Ovary (tissue), 9 donors: ENCODE measurements around the gene DPEP3. TPM values are rescaled to one million over a fixed set of nuclear protein-coding genes. Genes with fewer than 3 reads are reported as not detected.

ENCODE experiments used
- DNase-seq, 5 donors: peaks; one replicate each; pipeline ENCODE4 v3.0.0-alpha.2; 2019 to 2020
- H3K27ac ChIP-seq, 2 donors: fragments of 200-600 bp; one replicate each; pipeline versions ENCODE4 v1.5.1 to v1.8.0; 2019 to 2022
- H3K27me3 ChIP-seq: fragments of 200-600 bp; one replicate; pipeline ENCODE4 v1.8.0; 2022
- H3K36me3 ChIP-seq: fragments of 200-600 bp; sonication (generic); one replicate; pipeline ENCODE4 v1.5.1; 2019
- H3K4me1 ChIP-seq: one replicate; pipeline ENCODE4 v1.8.1; 2013; ENCODE audit warnings: mild to moderate bottlenecking, moderate library complexity; ENCODE audit not compliant: insufficient read depth
- H3K4me3 ChIP-seq: fragments of 200-600 bp; sonication (generic); one replicate; pipeline ENCODE4 v1.5.1; 2017
- H3K9me3 ChIP-seq, 2 donors: fragments of 200-600 bp in 1 of 2; sonication (generic) in 1 of 2; one replicate each; pipeline versions ENCODE4 v1.5.1 to v1.8.1; 2013 to 2019; ENCODE audit warnings: mild to moderate bottlenecking in 1 of 2, moderate library complexity in 1 of 2
- CTCF ChIP-seq, 3 donors: fragments of 450-650 bp in 2 of 3; fragments of 200-600 bp in 1 of 3; IDR thresholded peaks; one replicate each; pipeline versions ENCODE4 v1.5.1 to v1.8.0; 2016 to 2022; ENCODE audit warnings: antibody characterized with exemption in 3 of 3, mild to moderate bottlenecking in 1 of 3
- EP300 ChIP-seq: sonication (generic); formaldehyde crosslinking; IDR thresholded peaks from one replicate; pipeline ENCODE4 v1.6.1; 2017; ENCODE audit warnings: antibody characterized with exemption
- POLR2A ChIP-seq: fragments of 450-650 bp; IDR thresholded peaks from one replicate; pipeline ENCODE4 v1.6.1; 2017; ENCODE audit warnings: antibody characterized with exemption, mild to moderate bottlenecking, moderate library complexity
- WGBS, 3 donors: extraction: QIAGEN DNeasy Blood & Tissue Kit in 1 of 3; methylation state at CpG; one replicate each; pipeline versions ENCODE4 v1.1.5 to v1.1.7; 2013 to 2017; 5-methylcytosine and 5-hydroxymethylcytosine counted together
- intact Hi-C, 4 donors: fragments of 100-400 bp; cut with DNase I; formaldehyde crosslinking; loops; one replicate each; pipeline versions ENCODE4 v1.11.0 to v1.15.1; 2022 to 2023
- polyA plus RNA-seq, 2 donors: library from polyadenylated mRNA; stranded (reverse); fragments of 200-250 nt in 1 of 2; fragments of 350-450 nt in 1 of 2; fragmentation: Illumina TruSeq in 1 of 2; extraction: RNeasy Lipid Tissue Mini Kit (QIAGEN cat#74804) in 1 of 2; gene quantifications; one replicate each; pipeline ENCODE4 v1.2.3, GENCODE V29; 2013 to 2014
- small RNA-seq: library from RNA; depleted of rRNA; stranded (forward); fragments of <200 nt; gene quantifications from one replicate; pipeline ENCODE3, GENCODE V24; 2016
- total RNA-seq, 7 donors: library from RNA; depleted of rRNA in 2 of 7; stranded (reverse); fragments of >200 nt in 2 of 7; fragmentation: NEBNext Ultra II Directional in 3 of 7; extraction: Animal tissue kit (Norgen Biotek cat#: 25700) in 3 of 7; gene quantifications; one replicate each; pipeline versions ENCODE4 v1.1.0 to v1.2.4, GENCODE V29; 2016 to 2023
- donor health status: DM: no; HTN: no; CAD: no; lungs with moderate emphysema.
- donor health status: DM: no; HTN: no; CAD: no.
- donor health status: Bipolar disorder and iron deficiency.
- donor health status: DM: yes; HTN: yes; CAD: no.
- donor health status: DM: no; HTN: no; CAD: no.
- donor health status: DM: yes; HTN: yes; CAD: no.

The DPEP3 gene
- total and polyA plus RNA-seq, 9 donors, result 0.05 to 0.23 TPM; not detected in 7

- Histone ChIP-seq H3K4me3 (no peak overlapping the region), H3K27me3 (no peaks in the 10 kb centered on the region), H3K9me3 (no peaks in the 10 kb centered on the region), H3K36me3 (no peaks in the 10 kb centered on the region), H3K4me1 (peaks cover 7% of the 10 kb centered on the region), H3K27ac (no peak overlapping the region)
- intact Hi-C loops, result loop anchor here in 3 of 4 donors (5.0 kb wide), 3 partner anchors 45 to 405 kb away; partner anchors contain the start of gene NRN1L (in 3 of the 3)
- no peak for TF ChIP-seq EP300
- TF ChIP-seq POLR2A, result no peak
- no peak for TF ChIP-seq CTCF (IDR thresholded peaks at IDR 0.05)
- no peak for DNase-seq
- 86 to 89% (median 88%) methylated on average over 22 of the region's 22 CpGs for WGBS, 3 donors
Observed at GRCh38 chr16:67927131-67927941, 53.0 kb downstream of the DPEP3 start.

GRCh38 chr16:67926181-67926750 is 54.0 kb downstream of the DPEP3 start:
- H3K4me3 ChIP-seq, result no peak overlapping the region
- TF ChIP-seq CTCF (IDR thresholded peaks at IDR 0.05), result no peak
- no peak for TF ChIP-seq POLR2A
- TF ChIP-seq EP300, result no peak
- no peaks in the 10 kb centered on the region for H3K36me3 ChIP-seq
- no peak overlapping the region for H3K27ac ChIP-seq
- 59 to 63% (median 62%) methylated on average over 13 of the region's 13 CpGs for WGBS, 3 donors
- DNase-seq, result no peak
- no peaks in the 10 kb centered on the region for H3K9me3 ChIP-seq
- H3K27me3 ChIP-seq, result no peaks in the 10 kb centered on the region
- peaks cover 2% of the 10 kb centered on the region for H3K4me1 ChIP-seq
- intact Hi-C loops, result loop anchor here in 3 of 4 donors (5.0 kb wide), 3 partner anchors 44 to 404 kb away; partner anchors contain the start of gene NRN1L (in 3 of the 3)

Small RNAs within 50 kb of the gene (small RNA-seq; reads per million reads assigned to genes)
- not detected for gene RNU6-359P

Other genes with a start within 250 kb of the DPEP3 start
- gene RANBP10, start 173.9 kb downstream of the DPEP3 start, total RNA-seq, result 10 to 100 TPM in 6 of 7 donors, 1 to 10 TPM in 1; 8.3 to 19.6 (median 17.1) TPM
- gene RANBP10, start 173.9 kb downstream of the DPEP3 start, polyA plus RNA-seq, result 10 to 100 TPM; 13.0 to 15.5 TPM
- 10 to 100 TPM in 1 of 7 donors, 1 to 10 TPM in 6; 2.4 to 13.1 (median 3.2) TPM for gene TSNAXIP1, start 173.6 kb downstream of the DPEP3 start, total RNA-seq
- gene TSNAXIP1, start 173.6 kb downstream of the DPEP3 start, polyA plus RNA-seq, result 1 to 10 TPM; 2.7 to 3.7 TPM
- 10 to 100 TPM; 31.0 to 59.7 (median 46.6) TPM for gene THAP11, start 138.2 kb downstream of the DPEP3 start, total RNA-seq
- 10 to 100 TPM; 17.3 to 30.6 TPM for gene THAP11, start 138.2 kb downstream of the DPEP3 start, polyA plus RNA-seq
- gene NUTF2, start 133.6 kb downstream of the DPEP3 start, total RNA-seq, result 10 to 100 TPM; 35.9 to 98.1 (median 67.8) TPM
- gene NUTF2, start 133.6 kb downstream of the DPEP3 start, polyA plus RNA-seq, result 100 to 1,000 TPM in 1 of 2 donors, 10 to 100 TPM in 1; 67.6 to 105 TPM
- 10 to 100 TPM; 35.8 to 44.9 (median 42.0) TPM for gene CENPT, start 132.8 kb downstream of the DPEP3 start, total RNA-seq
- gene CENPT, start 132.8 kb downstream of the DPEP3 start, polyA plus RNA-seq, result 10 to 100 TPM; 18.4 to 57.4 TPM
- gene EDC4, start 107.4 kb downstream of the DPEP3 start, total RNA-seq, result 10 to 100 TPM; 34.7 to 65.3 (median 54.0) TPM
- gene EDC4, start 107.4 kb downstream of the DPEP3 start, polyA plus RNA-seq, result 10 to 100 TPM; 29.8 to 37.9 TPM
- 1 to 10 TPM in 6 of 7 donors, under 1 TPM in 1; 0.95 to 3.9 (median 2.5) TPM for gene NRN1L, start 95.6 kb downstream of the DPEP3 start, total RNA-seq
- 1 to 10 TPM in 1 of 2 donors, not detected in 1; 4.7 TPM for gene NRN1L, start 95.6 kb downstream of the DPEP3 start, polyA plus RNA-seq
- gene PSKH1, start 87.2 kb downstream of the DPEP3 start, total RNA-seq, result 10 to 100 TPM; 13.6 to 38.9 (median 31.6) TPM
- gene PSKH1, start 87.2 kb downstream of the DPEP3 start, polyA plus RNA-seq, result 10 to 100 TPM in 1 of 2 donors, 1 to 10 TPM in 1; 9.6 to 26.6 TPM
- gene CTRL, start 48.6 kb downstream of the DPEP3 start, total RNA-seq, result 1 to 10 TPM; 1.5 to 4.4 (median 2.5) TPM
- gene CTRL, start 48.6 kb downstream of the DPEP3 start, polyA plus RNA-seq, result 1 to 10 TPM in 1 of 2 donors, under 1 TPM in 1; 0.35 to 2.5 TPM
- gene PSMB10, start 43.6 kb downstream of the DPEP3 start, total RNA-seq, result 10 to 100 TPM; 26.2 to 64.4 (median 50.8) TPM
- gene PSMB10, start 43.6 kb downstream of the DPEP3 start, polyA plus RNA-seq, result 10 to 100 TPM in 1 of 2 donors, 1 to 10 TPM in 1; 5.8 to 63.1 TPM
- 10 to 100 TPM; 10.5 to 31.2 (median 22.0) TPM for gene LCAT, start 36.4 kb downstream of the DPEP3 start, total RNA-seq
- gene LCAT, start 36.4 kb downstream of the DPEP3 start, polyA plus RNA-seq, result 10 to 100 TPM in 1 of 2 donors, 1 to 10 TPM in 1; 7.5 to 15.0 TPM
- gene SLC12A4, start 11.9 kb downstream of the DPEP3 start, total RNA-seq, result 10 to 100 TPM; 27.7 to 85.6 (median 56.5) TPM
- gene SLC12A4, start 11.9 kb downstream of the DPEP3 start, polyA plus RNA-seq, result 10 to 100 TPM; 29.7 to 48.7 TPM
- gene DPEP2, start 19.0 kb upstream of the DPEP3 start, total RNA-seq, result 1 to 10 TPM in 2 of 7 donors, under 1 TPM in 3, not detected in 2; 0.33 to 1.9 (median 0.99) TPM
- gene DPEP2, start 19.0 kb upstream of the DPEP3 start, polyA plus RNA-seq, result 1 to 10 TPM in 1 of 2 donors, under 1 TPM in 1; 0.76 to 3.1 TPM
- gene DPEP2NB, start 35.4 kb upstream of the DPEP3 start, total RNA-seq, result not detected
- not detected for gene DPEP2NB, start 35.4 kb upstream of the DPEP3 start, polyA plus RNA-seq
- 10 to 100 TPM in 3 of 7 donors, 1 to 10 TPM in 4; 6.8 to 14.0 (median 9.7) TPM for gene DDX28, start 42.7 kb upstream of the DPEP3 start, total RNA-seq
- 1 to 10 TPM; 9.2 to 9.3 TPM for gene DDX28, start 42.7 kb upstream of the DPEP3 start, polyA plus RNA-seq
- 10 to 100 TPM in 2 of 7 donors, 1 to 10 TPM in 5; 4.8 to 15.7 (median 8.5) TPM for gene DUS2, start 42.8 kb upstream of the DPEP3 start, total RNA-seq
- 1 to 10 TPM; 5.4 to 9.5 TPM for gene DUS2, start 42.8 kb upstream of the DPEP3 start, polyA plus RNA-seq
- gene NFATC3, start 104.9 kb upstream of the DPEP3 start, total RNA-seq, result 10 to 100 TPM; 32.4 to 77.1 (median 48.2) TPM
- gene NFATC3, start 104.9 kb upstream of the DPEP3 start, polyA plus RNA-seq, result 10 to 100 TPM; 12.5 to 32.2 TPM